Measurements from ENCODE around the gene CD180. TPM values are rescaled to one million over a fixed set of nuclear protein-coding genes. Genes with fewer than 3 reads are reported as not detected.
A peak's percentile ranks its signal among the peaks of the same experiment; 100 is the strongest.

The CD180 gene
- total RNA-seq, 2 donors from 2014 or later = 0.81 to 0.85 TPM

DNA sequence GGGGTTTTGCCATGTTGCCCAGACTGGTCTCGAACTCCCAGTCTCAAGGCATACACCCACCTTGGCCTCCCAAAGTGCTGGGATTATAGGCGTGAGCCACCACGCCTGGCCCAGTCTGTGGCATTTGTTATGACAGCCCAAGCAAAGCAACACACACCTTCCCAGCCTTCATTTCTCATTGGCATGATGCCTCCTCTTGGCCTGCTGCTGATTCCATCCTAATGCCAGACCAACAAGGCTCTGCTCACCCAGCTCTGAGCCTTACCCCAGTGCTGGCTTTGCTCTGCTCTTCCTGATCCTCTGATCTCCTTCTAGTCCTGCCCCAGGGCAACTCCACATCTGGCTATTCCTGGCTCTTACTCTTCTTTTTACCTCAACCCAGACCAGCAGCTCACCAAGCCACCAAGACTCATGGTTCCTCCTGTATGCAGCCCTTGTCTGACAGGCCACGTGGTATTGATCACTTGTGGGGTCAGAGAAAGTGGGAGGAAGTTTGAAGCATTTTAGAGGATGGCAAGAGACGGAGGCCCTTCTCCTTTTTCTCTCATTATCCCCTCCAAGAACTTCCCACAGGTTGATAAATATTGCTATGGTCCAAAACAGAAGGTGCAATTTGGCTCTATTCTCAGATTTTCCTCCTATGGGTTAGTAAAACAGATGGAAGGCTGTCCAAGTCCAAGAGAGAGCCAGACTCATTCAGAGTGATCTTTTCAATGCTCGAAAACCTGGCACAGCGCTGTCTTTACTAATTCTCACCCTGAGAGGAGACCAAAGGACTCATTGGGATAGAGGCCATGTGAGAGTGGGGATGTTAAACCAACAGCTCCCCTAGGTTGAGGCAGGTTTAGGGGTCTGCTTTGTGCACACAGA lies 958 bp downstream of the CD180 start:
- Histone ChIP-seq H3K4me1 (ENCODE audit: control insufficient read depth in 1 of 2, low read depth in 2 of 2) (peaks cover 5 to 36% of the 10 kb centered on the region in 2 donors), H3K27me3 (replicated peaks; ENCODE audit: insufficient read depth) (no peaks in the 10 kb centered on the region), H3K27ac (no peak overlapping the region), H3K4me3 (no peak overlapping the region), H3K9me3 (no peaks in the 10 kb centered on the region), H3K36me3 (no peaks in the 10 kb centered on the region)
- TF ChIP-seq, protein P1, sequence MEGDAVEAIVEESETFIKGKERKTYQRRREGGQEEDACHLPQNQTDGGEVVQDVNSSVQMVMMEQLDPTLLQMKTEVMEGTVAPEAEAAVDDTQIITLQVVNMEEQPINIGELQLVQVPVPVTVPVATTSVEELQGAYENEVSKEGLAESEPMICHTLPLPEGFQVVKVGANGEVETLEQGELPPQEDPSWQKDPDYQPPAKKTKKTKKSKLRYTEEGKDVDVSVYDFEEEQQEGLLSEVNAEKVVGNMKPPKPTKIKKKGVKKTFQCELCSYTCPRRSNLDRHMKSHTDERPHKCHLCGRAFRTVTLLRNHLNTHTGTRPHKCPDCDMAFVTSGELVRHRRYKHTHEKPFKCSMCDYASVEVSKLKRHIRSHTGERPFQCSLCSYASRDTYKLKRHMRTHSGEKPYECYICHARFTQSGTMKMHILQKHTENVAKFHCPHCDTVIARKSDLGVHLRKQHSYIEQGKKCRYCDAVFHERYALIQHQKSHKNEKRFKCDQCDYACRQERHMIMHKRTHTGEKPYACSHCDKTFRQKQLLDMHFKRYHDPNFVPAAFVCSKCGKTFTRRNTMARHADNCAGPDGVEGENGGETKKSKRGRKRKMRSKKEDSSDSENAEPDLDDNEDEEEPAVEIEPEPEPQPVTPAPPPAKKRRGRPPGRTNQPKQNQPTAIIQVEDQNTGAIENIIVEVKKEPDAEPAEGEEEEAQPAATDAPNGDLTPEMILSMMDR (IDR thresholded peaks at IDR 0.05) = no peak
- no peak for ATAC-seq (ENCODE audit: insufficient number of reproducible peaks, low FRiP score, low read depth)
- DNase-seq (ENCODE audit: low spot score) = no peak

DNA sequence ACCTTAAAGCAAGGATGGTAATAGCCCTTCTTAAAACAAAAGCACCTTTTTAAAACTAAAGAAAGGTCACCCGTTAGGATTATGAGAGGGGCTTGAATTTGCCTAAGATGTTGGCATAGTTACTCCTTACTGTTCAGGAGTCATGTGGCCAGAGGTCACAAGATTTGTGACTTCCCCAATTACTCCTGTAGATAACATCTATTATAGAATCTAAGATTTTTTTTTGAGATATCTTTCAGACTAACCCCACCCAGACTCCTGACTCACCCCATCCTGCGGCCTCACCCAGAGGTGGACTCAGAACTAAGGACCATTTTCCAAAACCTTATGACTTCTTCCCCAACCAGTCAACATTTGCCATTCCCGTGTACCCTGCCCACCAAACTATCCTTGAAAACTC lies 2.4 kb downstream of the CD180 start:
- Histone ChIP-seq H3K27ac (no peak overlapping the region), H3K4me3 (no peak overlapping the region), H3K4me1 (ENCODE audit: control insufficient read depth in 1 of 2, low read depth in 2 of 2) (peaks cover 5 to 36% of the 10 kb centered on the region in 2 donors), H3K27me3 (replicated peaks; ENCODE audit: insufficient read depth) (no peaks in the 10 kb centered on the region), H3K9me3 (no peaks in the 10 kb centered on the region), H3K36me3 (no peaks in the 10 kb centered on the region)
- DNase-seq (ENCODE audit: low spot score) (no peak), ATAC-seq (ENCODE audit: insufficient number of reproducible peaks, low FRiP score, low read depth) (no peak)
- TF ChIP-seq, protein P1 (IDR thresholded peaks at IDR 0.05) = no peak

DNA sequence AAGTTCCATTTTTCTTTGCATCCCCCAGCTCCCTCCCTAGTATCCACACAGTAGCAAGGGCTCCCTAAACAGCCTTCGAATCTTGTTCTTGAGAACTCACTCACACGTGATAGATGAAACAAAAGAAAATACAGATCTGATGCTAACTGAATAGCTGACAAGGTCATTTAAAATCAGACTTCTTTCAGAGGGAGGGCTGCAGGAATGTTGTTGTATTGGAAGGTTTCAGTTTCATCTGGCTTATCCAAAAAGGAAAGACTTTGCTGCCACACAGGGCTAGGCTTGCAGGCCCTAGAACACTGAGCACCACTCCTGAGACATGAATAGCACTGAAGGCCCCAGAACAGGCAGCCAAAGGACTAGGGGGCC lies 3.2 kb downstream of the CD180 start:
- TF ChIP-seq, protein P1 (IDR thresholded peaks at IDR 0.05) = no peak
- no peak for ATAC-seq (ENCODE audit: insufficient number of reproducible peaks, low FRiP score, low read depth)

DNA sequence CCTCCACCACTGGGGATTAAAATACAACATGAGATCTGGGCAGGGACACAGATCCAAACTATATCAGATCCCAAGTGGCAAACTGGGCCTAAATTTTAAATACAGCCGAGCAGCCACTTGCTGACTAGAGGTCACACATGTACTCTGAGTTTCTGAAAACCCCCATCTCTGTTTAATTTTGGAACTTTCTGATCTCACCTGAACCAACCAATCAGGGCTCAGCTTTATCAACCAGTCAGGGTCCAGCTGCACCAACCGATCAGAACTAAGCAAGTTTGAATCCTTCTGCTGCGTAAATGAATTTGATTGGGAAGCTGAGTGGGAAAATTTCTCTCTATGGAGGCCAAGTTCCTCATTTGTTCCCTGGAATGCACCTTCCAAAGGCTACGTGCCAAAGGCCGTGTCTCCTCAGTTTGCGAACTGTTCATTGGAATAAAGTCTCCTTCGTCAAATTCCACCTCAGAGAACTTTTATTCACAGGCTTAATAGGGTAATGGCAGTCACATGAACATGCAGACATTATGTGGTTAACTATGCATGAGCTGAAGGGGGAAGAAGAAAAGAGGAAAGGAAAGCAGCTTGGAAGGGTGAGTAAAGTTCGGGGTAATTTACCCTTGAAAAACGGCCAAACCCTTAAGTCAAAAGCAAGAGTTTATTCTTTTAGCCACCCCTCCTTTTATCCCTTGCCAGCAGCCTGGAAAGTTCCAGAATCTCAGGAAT lies 3.7 kb downstream of the CD180 start:
- Histone ChIP-seq H3K4me1 (ENCODE audit: control insufficient read depth in 1 of 2, low read depth in 2 of 2) (peaks cover 5 to 36% of the 10 kb centered on the region in 2 donors), H3K27ac (peak overlapping the region; percentile 46 to 57), H3K4me3 (no peak overlapping the region), H3K9me3 (no peaks in the 10 kb centered on the region), H3K36me3 (no peaks in the 10 kb centered on the region), H3K27me3 (replicated peaks; ENCODE audit: insufficient read depth) (no peaks in the 10 kb centered on the region)
- TF ChIP-seq, protein P1 (IDR thresholded peaks at IDR 0.05) = no peak
- DNase-seq (ENCODE audit: low spot score) (no peak), ATAC-seq (ENCODE audit: insufficient number of reproducible peaks, low FRiP score, low read depth) (no peak)

More for the DNA sequence above, 3.2 kb downstream of the CD180 start:
- no peaks in the 10 kb centered on the region for H3K9me3 ChIP-seq
- H3K4me3 ChIP-seq = no peak overlapping the region
- no peaks in the 10 kb centered on the region for H3K36me3 ChIP-seq
- H3K27me3 ChIP-seq (replicated peaks; ENCODE audit: insufficient read depth) = no peaks in the 10 kb centered on the region
- H3K4me1 ChIP-seq (ENCODE audit: control insufficient read depth in 1 of 2, low read depth in 2 of 2) = peaks cover 5 to 36% of the 10 kb centered on the region in 2 donors
- H3K27ac ChIP-seq = peak overlapping the region; percentile 46 to 57
- DNase-seq (ENCODE audit: low spot score) = no peak

DNA sequence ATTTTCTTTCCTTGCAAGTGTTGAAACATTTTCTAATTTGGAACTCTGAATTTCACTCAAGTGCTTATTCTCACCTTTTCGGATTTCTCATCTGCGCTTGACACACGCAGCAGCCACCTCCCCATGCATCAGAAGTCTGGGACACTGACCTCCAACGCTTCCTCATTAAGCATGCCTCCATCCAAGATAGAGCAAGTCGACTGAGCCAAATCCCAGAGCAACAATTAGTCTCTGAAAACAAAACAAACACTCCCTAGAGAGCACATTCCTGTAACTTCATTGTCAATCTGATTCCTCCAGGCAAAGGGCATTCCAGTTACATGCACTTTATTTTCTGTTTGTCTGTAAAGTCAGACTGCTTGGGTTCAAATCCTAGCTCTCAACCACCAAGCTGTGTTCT lies 5.7 kb downstream of the CD180 start:
- DNase-seq (ENCODE audit: low spot score) (no peak), ATAC-seq (ENCODE audit: insufficient number of reproducible peaks, low FRiP score, low read depth) (no peak)
- H3K4me3 ChIP-seq = no peak overlapping the region
- H3K36me3 ChIP-seq = no peaks in the 10 kb centered on the region
- no peak overlapping the region for H3K27ac ChIP-seq
- no peaks in the 10 kb centered on the region for H3K27me3 ChIP-seq (replicated peaks; ENCODE audit: insufficient read depth)
- H3K9me3 ChIP-seq = no peaks in the 10 kb centered on the region
- TF ChIP-seq, protein P1 (IDR thresholded peaks at IDR 0.05) = no peak
- H3K4me1 ChIP-seq (ENCODE audit: control insufficient read depth in 1 of 2, low read depth in 2 of 2) = peaks cover 0 to 22% of the 10 kb centered on the region in 2 donors

All from thoracic aorta (tissue), 2 donors.